Mucosa of stomach (tissue), 1 donor: ENCODE results near the gene NR4A1.

Experiments used
- H3K27me3 ChIP-seq: one replicate; pipeline ENCODE4 v1.7.0; 2013; ENCODE audit warnings: mild to moderate bottlenecking, low read length; ENCODE audit not compliant: control insufficient read depth, insufficient read depth
- H3K36me3 ChIP-seq: one replicate; pipeline ENCODE4 v1.7.0; 2013; ENCODE audit warnings: low read length; ENCODE audit not compliant: control insufficient read depth, insufficient read depth
- H3K4me1 ChIP-seq: one replicate; pipeline ENCODE4 v1.7.0; 2013; ENCODE audit warnings: mild to moderate bottlenecking, low read length; ENCODE audit not compliant: control insufficient read depth, insufficient read depth
- H3K4me3 ChIP-seq: one replicate; pipeline ENCODE4 v1.7.0; 2013; ENCODE audit warnings: low read length
- H3K9ac ChIP-seq: one replicate; pipeline ENCODE4 v1.7.0; 2013; ENCODE audit warnings: mild to moderate bottlenecking, low read length, moderate library complexity
- H3K9me3 ChIP-seq: one replicate; pipeline ENCODE4 v1.7.0; 2013; ENCODE audit warnings: mild to moderate bottlenecking, low read length, moderate library complexity; ENCODE audit not compliant: control insufficient read depth
- donor health status: Pancreatic carcinoma.

Gene NR4A1

GRCh38 chr12:52023182-52023975 is 27.9 kb upstream of the NR4A1 start:
- peak overlapping the region; percentile 37 for H3K4me3 ChIP-seq
- no peaks in the 10 kb centered on the region for H3K9me3 ChIP-seq
- H3K9ac ChIP-seq = peak overlapping the region; percentile 66
- H3K36me3 ChIP-seq = no peaks in the 10 kb centered on the region
- H3K27me3 ChIP-seq = peaks cover 6% of the 10 kb centered on the region
- peaks cover 37% of the 10 kb centered on the region for H3K4me1 ChIP-seq

GRCh38 chr12:52023976-52024688 is 27.1 kb upstream of the NR4A1 start:
- peak overlapping the region; percentile 66 for H3K9ac ChIP-seq
- H3K36me3 ChIP-seq = no peaks in the 10 kb centered on the region
- peaks cover 6% of the 10 kb centered on the region for H3K27me3 ChIP-seq
- H3K4me3 ChIP-seq = peak overlapping the region; percentile 37
- peaks cover 37% of the 10 kb centered on the region for H3K4me1 ChIP-seq
- no peaks in the 10 kb centered on the region for H3K9me3 ChIP-seq

GRCh38 chr12:52024845-52025230 is 26.4 kb upstream of the NR4A1 start:
- peaks cover 6% of the 10 kb centered on the region for H3K27me3 ChIP-seq
- H3K4me1 ChIP-seq = peaks cover 37% of the 10 kb centered on the region
- no peaks in the 10 kb centered on the region for H3K36me3 ChIP-seq
- H3K4me3 ChIP-seq = peak overlapping the region; percentile 56
- H3K9ac ChIP-seq = peak overlapping the region; percentile 75
- H3K9me3 ChIP-seq = no peaks in the 10 kb centered on the region

DNA sequence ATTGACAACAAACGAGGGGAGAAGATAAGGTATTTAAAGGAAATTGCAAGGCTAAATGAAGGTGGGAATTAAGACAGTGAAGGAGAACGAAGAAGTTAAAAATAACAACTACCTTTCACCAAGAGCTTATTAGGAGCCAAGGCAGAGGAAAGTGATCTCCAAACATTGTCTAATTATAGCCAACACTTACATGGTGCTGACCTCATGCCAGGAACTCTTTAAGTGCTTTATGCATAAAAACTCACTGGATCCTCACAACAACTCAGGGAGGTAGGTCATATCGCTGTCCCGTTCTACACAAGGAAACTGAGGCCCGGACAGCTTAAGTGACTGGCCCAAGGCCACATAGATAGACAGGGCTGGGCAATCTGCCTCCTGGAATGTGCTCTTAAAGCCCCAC is 25.0 kb upstream of the NR4A1 start:
- Histone ChIP-seq H3K9me3 (no peaks in the 10 kb centered on the region), H3K27me3 (peaks cover 6% of the 10 kb centered on the region), H3K36me3 (no peaks in the 10 kb centered on the region), H3K9ac (no peak overlapping the region), H3K4me3 (no peak overlapping the region), H3K4me1 (peaks cover 37% of the 10 kb centered on the region)

- Histone ChIP-seq H3K4me3 (no peak overlapping the region), H3K4me1 (peaks cover 42% of the 10 kb centered on the region), H3K27me3 (peaks cover 6% of the 10 kb centered on the region), H3K9me3 (no peaks in the 10 kb centered on the region), H3K9ac (no peak overlapping the region), H3K36me3 (no peaks in the 10 kb centered on the region)
These were observed 24.0 kb upstream of the NR4A1 start for GRCh38 chr12:52027085-52027843.

- no peak overlapping the region for H3K9ac ChIP-seq
- H3K9me3 ChIP-seq = no peaks in the 10 kb centered on the region
- no peaks in the 10 kb centered on the region for H3K36me3 ChIP-seq
- H3K4me1 ChIP-seq = peaks cover 37% of the 10 kb centered on the region
- H3K27me3 ChIP-seq = peaks cover 4% of the 10 kb centered on the region
- no peak overlapping the region for H3K4me3 ChIP-seq
These were observed 21.6 kb upstream of the NR4A1 start for GRCh38 chr12:52029685-52030084.

DNA sequence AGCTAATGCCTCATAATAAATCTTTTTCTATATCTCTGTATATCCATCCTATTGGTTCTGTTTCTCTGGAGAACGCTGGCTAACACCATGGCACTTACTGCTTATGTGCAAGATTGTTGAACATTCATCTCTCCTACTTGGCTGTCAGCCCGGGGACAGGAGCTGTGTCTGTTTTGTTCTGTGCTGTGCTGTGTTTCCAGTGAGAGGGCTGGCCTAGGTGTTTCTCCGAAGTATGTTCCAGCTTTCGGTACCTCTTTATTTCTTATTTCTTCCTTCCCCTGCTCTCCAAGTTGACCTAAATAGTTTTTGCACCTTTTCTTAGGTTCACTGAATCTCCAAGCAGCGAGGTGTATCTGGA is 18.8 kb upstream of the NR4A1 start:
- Histone ChIP-seq H3K4me1 (peaks cover 28% of the 10 kb centered on the region), H3K27me3 (peaks cover 11% of the 10 kb centered on the region), H3K9ac (peak overlapping the region; percentile 37), H3K9me3 (no peaks in the 10 kb centered on the region), H3K36me3 (no peaks in the 10 kb centered on the region), H3K4me3 (no peak overlapping the region)

GRCh38 chr12:52032804-52033445 is 18.3 kb upstream of the NR4A1 start:
- Histone ChIP-seq H3K27me3 (peaks cover 11% of the 10 kb centered on the region), H3K9ac (peak overlapping the region; percentile 86), H3K4me1 (peaks cover 28% of the 10 kb centered on the region), H3K9me3 (no peaks in the 10 kb centered on the region), H3K4me3 (no peak overlapping the region), H3K36me3 (no peaks in the 10 kb centered on the region)

DNA sequence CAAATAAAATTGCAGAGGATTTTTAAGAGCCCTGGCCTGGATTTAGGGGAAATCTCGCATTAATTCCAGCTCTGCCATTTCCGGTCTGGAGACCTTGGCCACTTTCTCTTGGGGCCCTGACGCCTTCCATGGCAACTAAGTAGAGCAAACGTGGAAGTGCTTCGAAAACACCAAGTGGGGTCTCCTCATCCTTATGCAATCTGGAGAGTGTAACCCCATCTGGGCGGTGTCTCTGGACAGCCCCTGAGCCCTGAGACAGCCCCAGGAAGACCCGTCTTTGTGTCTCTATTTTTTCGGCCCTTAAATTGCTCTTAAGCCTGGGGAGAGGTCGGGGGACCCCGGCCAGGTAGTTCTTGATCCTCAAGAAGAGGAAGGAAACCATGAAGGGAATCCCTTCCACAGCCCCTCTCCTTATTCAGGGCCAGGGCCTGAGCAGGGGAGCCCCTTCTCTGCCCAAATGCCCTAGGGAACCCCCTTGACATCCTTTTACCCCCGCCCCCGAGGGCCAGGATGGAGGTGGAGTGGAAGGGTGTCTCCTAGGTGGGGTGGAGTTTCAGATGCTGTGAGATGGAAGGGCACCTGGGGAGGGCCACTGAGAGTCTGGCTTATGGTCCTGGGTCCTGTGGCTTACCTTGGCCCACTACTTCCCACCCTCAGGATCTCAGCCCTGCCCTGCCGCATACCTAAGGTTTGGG is 17.6 kb upstream of the NR4A1 start:
- Histone ChIP-seq H3K36me3 (no peaks in the 10 kb centered on the region), H3K4me3 (no peak overlapping the region), H3K9ac (peak overlapping the region; percentile 86), H3K27me3 (peaks cover 11% of the 10 kb centered on the region), H3K4me1 (peaks cover 28% of the 10 kb centered on the region), H3K9me3 (no peaks in the 10 kb centered on the region)

- Histone ChIP-seq H3K36me3 (no peaks in the 10 kb centered on the region), H3K4me1 (peaks cover 28% of the 10 kb centered on the region), H3K27me3 (peaks cover 11% of the 10 kb centered on the region), H3K4me3 (no peak overlapping the region), H3K9me3 (no peaks in the 10 kb centered on the region), H3K9ac (no peak overlapping the region)
These were observed 16.1 kb upstream of the NR4A1 start for GRCh38 chr12:52035190-52035589.

- H3K9me3 ChIP-seq = no peaks in the 10 kb centered on the region
- peak overlapping the region; percentile 77 for H3K9ac ChIP-seq
- peaks cover 11% of the 10 kb centered on the region for H3K27me3 ChIP-seq
- H3K36me3 ChIP-seq = no peaks in the 10 kb centered on the region
- H3K4me3 ChIP-seq = no peak overlapping the region
- H3K4me1 ChIP-seq = peaks cover 28% of the 10 kb centered on the region
These were observed 15.3 kb upstream of the NR4A1 start for GRCh38 chr12:52035926-52036325.
